K562 (cell line): Measurements from ENCODE around the gene ALG1. TPM values are rescaled to one million over a fixed set of nuclear protein-coding genes. Genes with fewer than 3 reads are reported as not detected.

Experiments used
- ATAC-seq: fragments of 200-7000 bp; cut with Tn5 transposase; 3 replicates; pipeline ENCODE4 v1.9.1; 2020; ENCODE audit warnings: moderate library complexity
- BruUV-seq: library from RNA; stranded (reverse); fragments of 400-500 nt; replicated peaks from 2 replicates; lab custom pipeline; 2021; lab: Mats Ljungman, UMichigan
- CTCF ChIA-PET: fragments of 300-600 bp; formaldehyde crosslinking; extraction: SDS; loops from one replicate; lab custom pipeline; 2021; ENCODE audit warnings: low intra/inter-chr PET ratio; lab: Yijun Ruan, JAX
- POLR2A ChIA-PET: fragments of 300-600, 350-650 bp; sonication (Branson Sonifier 250); formaldehyde crosslinking; extraction: SDS; loops from one replicate; lab custom pipeline; 2021; ENCODE audit warnings: antibody characterized with exemption, inconsistent platforms; lab: Yijun Ruan, JAX
- DNase-seq, 4 experiments: peaks; one replicate each; pipeline versions ENCODE4 v3.0.0 to v3.0.0-alpha.2; 2011 to 2018; ENCODE audit warnings: low spot score in 3 of 4, mixed read lengths in 3 of 4; ENCODE audit errors: extremely low read depth in 1 of 4
- FAIRE-seq: peaks from 2 replicates; lab custom pipeline; 2011; peaks lifted over from hg19 to GRCh38; lab: Jason Lieb, UNC
- H2AFZ ChIP-seq: 2 replicates; pipeline ENCODE4 v1.6.0; 2011; ENCODE audit warnings: low read depth, low read length, control low read depth, inconsistent platforms
- H3K27ac ChIP-seq: fragments of 200-600 bp; 3 replicates; pipeline ENCODE4 v1.8.0; 2011; ENCODE audit warnings: low read depth, mild to moderate bottlenecking, control low read depth, inconsistent platforms, low read length, moderate library complexity, mixed read lengths; ENCODE audit errors: extremely low read depth
- H3K27me3 ChIP-seq, 2 experiments: fragments of 300-600 bp in 1 of 2; 2 replicates in 1 of 2; 3 replicates in 1 of 2; pipeline versions ENCODE4 v1.6.0 to v1.8.0; 2011; ENCODE audit warnings: inconsistent platforms in 2 of 2, low read length in 2 of 2, mild to moderate bottlenecking in 1 of 2, mixed read lengths in 1 of 2, moderate library complexity in 1 of 2; ENCODE audit not compliant: control insufficient read depth in 2 of 2, insufficient read depth in 2 of 2
- H3K36me3 ChIP-seq: fragments of 300-600 bp; 3 replicates; pipeline ENCODE4 v1.8.0; 2011; ENCODE audit warnings: mild to moderate bottlenecking, low read length, inconsistent platforms; ENCODE audit not compliant: control insufficient read depth, insufficient read depth
- H3K4me1 ChIP-seq, 2 experiments: fragments of 200-600 bp in 1 of 2; replicated peaks in 1 of 2; 2 replicates in 1 of 2; 3 replicates in 1 of 2; pipeline versions ENCODE4 v1.5.1 to v1.8.0; 2011; ENCODE audit warnings: inconsistent platforms in 2 of 2, low read length in 2 of 2, mild to moderate bottlenecking in 1 of 2, mixed read lengths in 1 of 2, moderate library complexity in 1 of 2; ENCODE audit not compliant: control insufficient read depth in 2 of 2, insufficient read depth in 2 of 2
- H3K4me2 ChIP-seq: 2 replicates; pipeline ENCODE4 v1.6.1; 2011; ENCODE audit warnings: low read length, control low read depth, inconsistent platforms, mixed read lengths; ENCODE audit not compliant: insufficient read depth
- H3K4me3 ChIP-seq: fragments of 200-600 bp; sonication (generic), shearing (Covaris generic); 2 replicates; pipeline ENCODE4 v1.5.1; 2016; ENCODE audit warnings: control low read depth, inconsistent platforms
- H3K79me2 ChIP-seq: fragments of 200-600 bp; 3 replicates; pipeline ENCODE4 v1.8.0; 2011; ENCODE audit warnings: low read length, inconsistent platforms; ENCODE audit not compliant: control insufficient read depth, insufficient read depth
- H3K9ac ChIP-seq, 2 experiments: 2 replicates each; pipeline versions ENCODE4 v1.6.0 to v1.6.1; 2011; ENCODE audit warnings: low read depth in 2 of 2, low read length in 2 of 2, control low read depth in 1 of 2, inconsistent platforms in 1 of 2, mild to moderate bottlenecking in 1 of 2, mixed read lengths in 1 of 2; ENCODE audit not compliant: insufficient read depth in 1 of 2
- H3K9me1 ChIP-seq: one replicate; pipeline ENCODE4 v1.6.0; 2011; ENCODE audit warnings: inconsistent platforms, mild to moderate bottlenecking, low read length, moderate library complexity; ENCODE audit not compliant: control insufficient read depth, insufficient read depth
- H3K9me3 ChIP-seq: replicated peaks from 2 replicates; pipeline ENCODE4 v1.5.1; 2011; ENCODE audit warnings: low read depth, low read length, inconsistent platforms; ENCODE audit not compliant: control insufficient read depth, insufficient read depth
- H4K20me1 ChIP-seq: replicated peaks from 2 replicates; pipeline ENCODE4 v1.6.1; 2011; ENCODE audit warnings: low read length, inconsistent platforms, mixed read lengths; ENCODE audit not compliant: control insufficient read depth, insufficient read depth
- EGR1 ChIP-seq: fragments of 450-650 bp; conservative IDR thresholded peaks from 2 replicates; pipeline ENCODE4 v1.6.1; 2017; ENCODE audit warnings: mild to moderate bottlenecking
- GATAD2B ChIP-seq: fragments of 450-650 bp; IDR thresholded peaks from 2 replicates; pipeline ENCODE4 v1.6.1; 2017; ENCODE audit warnings: mild to moderate bottlenecking, borderline replicate concordance
- HNRNPH1 ChIP-seq: fragments of 200-400 bp; formaldehyde crosslinking; optimal IDR thresholded peaks from 2 replicates; pipeline ENCODE3; 2017; ENCODE audit warnings: low read depth, mild to moderate bottlenecking, low read length, moderate library complexity
- MEF2A ChIP-seq: IDR thresholded peaks from 2 replicates; pipeline ENCODE4 v1.6.1; 2011; ENCODE audit warnings: low read depth, mild to moderate bottlenecking, low read length, moderate library complexity; ENCODE audit not compliant: control insufficient read depth
- WGBS: fragments of 100-300 bp; shearing (Covaris generic); methylation state at CpG from one replicate; pipeline ENCODE4 v1.1.6; 2016; ENCODE audit warnings: low coverage, mixed read lengths; ENCODE audit not compliant: insufficient coverage; ENCODE audit errors: missing lambda C conversion rate; 5-methylcytosine and 5-hydroxymethylcytosine counted together
- in situ Hi-C: fragments of 300-500 bp; cut with MboI; formaldehyde crosslinking; loops from 4 replicates; pipeline ENCODE4 v1.15.0; 2018; ENCODE audit warnings: inconsistent platforms, mixed read lengths
- intact Hi-C: fragments of 100-400 bp; cut with micrococcal nuclease; formaldehyde crosslinking; loops from 2 replicates; pipeline ENCODE4 v1.14.2; 2022
- polyA plus RNA-seq, 8 experiments: library from polyadenylated mRNA; depleted of rRNA in 4 of 8; stranded (reverse) in 5 of 8; unstranded in 3 of 8; fragments of >200 nt; fragmentation: Nextera tagmentation in 2 of 8; fragmentation: Illumina TruSeq in 1 of 8; extraction: Ambion mirVana in 2 of 8; extraction: Trizol in 1 of 8; gene quantifications; 2 replicates each; pipeline versions ENCODE4 v1.2.1 to v1.2.3, GENCODE V29; 2011 to 2014; ENCODE audit warnings: inconsistent platforms in 1 of 8, missing spikeins in 1 of 8
- total RNA-seq, 7 experiments: library from RNA; depleted of rRNA in 6 of 7; stranded (reverse); fragments of >200 nt in 6 of 7; fragmentation: Illumina TruSeq in 2 of 7; extraction: Trizol in 2 of 7; gene quantifications; 2 replicates each; pipeline versions ENCODE4 v1.2.1 to v1.2.3, GENCODE V29; 2011 to 2021; ENCODE audit warnings: low replicate concordance in 1 of 7
- TF ChIP-seq, protein P1 (sequence below), 2 experiments: IDR thresholded peaks; 2 replicates each; pipeline ENCODE4 v1.6.1; 2011; ENCODE audit warnings: borderline replicate concordance in 1 of 2, control low read depth in 1 of 2, low read depth in 1 of 2, low read length in 1 of 2, mild to moderate bottlenecking in 1 of 2, mixed read lengths in 1 of 2, moderate library complexity in 1 of 2; ENCODE audit not compliant: insufficient read depth in 1 of 2, insufficient read length in 1 of 2, poor library complexity in 1 of 2, severe bottlenecking in 1 of 2; ENCODE audit errors: extremely low read depth in 1 of 2
- TF ChIP-seq, protein P2 (sequence below): sonication (generic); formaldehyde crosslinking; IDR thresholded peaks from 2 replicates; pipeline ENCODE4 v1.8.1; 2023; ENCODE audit warnings: mild to moderate bottlenecking, missing genetic modification reagents

The ALG1 gene
- total and polyA plus RNA-seq, 9 of the 15 experiments (the other 6 are each of a cell fraction or from before 2014, with no cell fraction given): 1.1 to 26.4 (median 18.3) TPM

DNA sequence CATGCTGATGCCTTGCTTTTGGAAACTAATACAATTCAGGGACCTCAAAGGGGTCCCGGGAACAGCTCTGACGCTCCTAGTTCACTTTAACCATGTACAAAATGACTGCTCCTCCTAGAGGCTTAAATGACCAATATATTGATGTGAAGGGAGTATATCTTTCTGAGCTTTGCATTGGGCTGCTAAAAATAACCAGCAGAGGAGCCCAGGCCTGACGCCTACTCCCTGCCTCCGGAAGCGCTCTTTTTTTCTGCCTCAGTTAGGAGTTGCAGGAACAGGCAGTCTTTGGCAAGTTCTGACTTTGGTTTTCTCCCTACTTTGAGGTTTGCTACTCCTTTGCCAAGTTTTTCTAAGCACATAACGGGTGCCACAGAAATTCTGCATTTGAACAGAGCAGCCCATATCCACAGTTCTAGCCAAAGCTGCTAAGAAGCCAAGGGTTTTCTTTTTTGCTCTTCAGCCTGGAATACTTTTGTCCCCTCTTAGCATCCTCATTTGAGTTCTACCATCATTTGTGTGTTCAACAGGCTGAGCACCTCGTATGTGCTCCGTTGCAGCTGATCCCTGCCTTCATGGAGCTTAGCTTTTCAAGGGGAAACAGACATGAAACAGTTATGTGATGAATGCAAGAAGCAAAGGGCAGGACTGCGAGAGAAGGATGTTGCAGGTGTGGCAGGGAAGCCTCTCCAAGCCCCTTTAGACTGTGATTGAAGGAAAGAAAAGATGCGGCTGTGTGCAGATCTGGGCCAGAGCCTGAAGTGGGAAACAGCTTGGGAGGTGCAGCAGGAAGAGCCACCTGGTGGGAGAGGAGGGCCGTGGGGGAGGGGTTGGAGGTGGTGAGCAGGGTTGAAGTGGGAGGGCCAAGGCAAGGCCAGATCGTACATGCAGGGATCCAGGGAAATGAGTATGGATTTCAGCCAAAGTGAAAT lies 35.2 kb upstream of the ALG1 start:
- FAIRE-seq (no peak), DNase-seq (peak in 2 of 4 experiments; percentile 31 to 41), ATAC-seq (peak; percentile 22; the same call in 1 of the 3 replicates)
- no peaks in the 10 kb centered on the region for H3K79me2 ChIP-seq
- no peak overlapping the region for H3K4me2 ChIP-seq
- peak overlapping the region; percentile 43 for H2AFZ ChIP-seq
- 16% methylated on average over 12 of the region's 12 CpGs for WGBS
- H3K9me3 ChIP-seq: no peaks in the 10 kb centered on the region
- TF ChIP-seq MEF2A (peak; percentile 63; the same call in 1 of the 2 replicates), GATAD2B (no peak), EGR1 (0 out of 2 replicates have a peak, but pooled peaks have one; percentile 17)
- peaks cover 21 to 23% of the 10 kb centered on the region in 2 experiments; a peak in 4 of 5 replicates for H3K4me1 ChIP-seq
- peaks cover 14 to 17% of the 10 kb centered on the region in 2 experiments; a peak in 4 of 5 replicates for H3K27me3 ChIP-seq
- H3K9me1 ChIP-seq: no peaks in the 10 kb centered on the region
- H4K20me1 ChIP-seq: no peaks in the 10 kb centered on the region
- ChIA-PET CTCF (no interaction called here), POLR2A (interaction anchor here (0.6 kb wide), 1 partner anchor 272 kb away, joined by 3 read pairs; no protein-coding TSS in a partner anchor)
- no peaks in the 10 kb centered on the region for H3K36me3 ChIP-seq
- no peak overlapping the region for H3K4me3 ChIP-seq
- BruUV-seq: no TSS peak
- peak overlapping the region in 1 of 2 experiments; percentile 58; a peak in 1 of 4 replicates for H3K9ac ChIP-seq
- H3K27ac ChIP-seq: no peak overlapping the region
- intact Hi-C loops: no loop called here
- in situ Hi-C loops: no loop called here

DNA sequence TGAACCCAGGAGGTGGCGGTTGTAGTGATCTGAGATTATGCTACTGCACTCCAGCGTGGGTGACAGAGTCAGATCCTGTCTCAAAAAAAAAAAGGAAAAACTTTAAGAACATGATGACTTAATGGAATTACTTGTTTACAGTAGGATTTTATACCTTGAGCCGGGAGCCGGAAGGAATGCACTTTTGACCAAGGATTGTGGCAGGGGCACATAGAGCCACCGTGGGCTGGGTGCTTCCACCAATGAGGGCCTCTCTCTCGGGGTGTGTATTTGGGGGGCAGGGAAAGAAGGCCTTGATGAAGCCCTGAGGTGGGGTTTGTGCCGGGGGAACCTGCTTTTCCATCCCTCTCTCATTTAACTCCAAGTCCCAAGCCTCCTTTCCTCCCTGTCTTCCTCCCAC lies 31.2 kb upstream of the ALG1 start:
- Histone ChIP-seq H4K20me1 (peaks cover 15% of the 10 kb centered on the region), H3K4me2 (no peak overlapping the region), H3K27ac (no peak overlapping the region), H3K9me3 (no peaks in the 10 kb centered on the region), H3K27me3 (peaks cover 40 to 48% of the 10 kb centered on the region in 2 experiments; a peak in 4 of 5 replicates), H3K79me2 (no peaks in the 10 kb centered on the region), H3K9ac (no peak overlapping the region), H3K36me3 (no peaks in the 10 kb centered on the region), H3K4me1 (peaks cover 0 to 7% of the 10 kb centered on the region in 2 experiments; a peak in 3 of 5 replicates), H2AFZ (no peak overlapping the region), H3K9me1 (no peaks in the 10 kb centered on the region), H3K4me3 (no peak overlapping the region)
- WGBS: 11% methylated on average over 6 of the region's 7 CpGs
- ChIA-PET CTCF (no interaction called here), POLR2A (no interaction called here)
- in situ Hi-C loops: no loop called here
- intact Hi-C loops: no loop called here
- DNase-seq: no peak
- no peak for ATAC-seq
- no TSS peak for BruUV-seq
- no peak for FAIRE-seq
- TF ChIP-seq, protein P1, sequence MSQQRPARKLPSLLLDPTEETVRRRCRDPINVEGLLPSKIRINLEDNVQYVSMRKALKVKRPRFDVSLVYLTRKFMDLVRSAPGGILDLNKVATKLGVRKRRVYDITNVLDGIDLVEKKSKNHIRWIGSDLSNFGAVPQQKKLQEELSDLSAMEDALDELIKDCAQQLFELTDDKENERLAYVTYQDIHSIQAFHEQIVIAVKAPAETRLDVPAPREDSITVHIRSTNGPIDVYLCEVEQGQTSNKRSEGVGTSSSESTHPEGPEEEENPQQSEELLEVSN (IDR thresholded peaks at IDR 0.05; ENCODE audit: borderline replicate concordance in 1 of 2, extremely low read depth in 1 of 2, insufficient read depth in 1 of 2, insufficient read length in 1 of 2, low read depth in 1 of 2, low read length in 1 of 2, poor library complexity in 1 of 2, severe bottlenecking in 1 of 2): no peak
- TF ChIP-seq HNRNPH1: no peak
- TF ChIP-seq, protein P2, sequence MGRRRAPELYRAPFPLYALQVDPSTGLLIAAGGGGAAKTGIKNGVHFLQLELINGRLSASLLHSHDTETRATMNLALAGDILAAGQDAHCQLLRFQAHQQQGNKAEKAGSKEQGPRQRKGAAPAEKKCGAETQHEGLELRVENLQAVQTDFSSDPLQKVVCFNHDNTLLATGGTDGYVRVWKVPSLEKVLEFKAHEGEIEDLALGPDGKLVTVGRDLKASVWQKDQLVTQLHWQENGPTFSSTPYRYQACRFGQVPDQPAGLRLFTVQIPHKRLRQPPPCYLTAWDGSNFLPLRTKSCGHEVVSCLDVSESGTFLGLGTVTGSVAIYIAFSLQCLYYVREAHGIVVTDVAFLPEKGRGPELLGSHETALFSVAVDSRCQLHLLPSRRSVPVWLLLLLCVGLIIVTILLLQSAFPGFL (CRISPR knock-in tag): no peak
